H9 (cell line): Measurements from ENCODE around the gene CACHD1. TPM values are rescaled to one million over a fixed set of nuclear protein-coding genes. Genes with fewer than 3 reads are reported as not detected.

Source experiments
- DNase-seq: peaks from one replicate; pipeline ENCODE4 v3.0.0-alpha.2; 2017
- H2AFZ ChIP-seq: one replicate; pipeline ENCODE4 v1.6.1; 2013; ENCODE audit warnings: mild to moderate bottlenecking, low read length, control low read depth, moderate library complexity
- H2AK5ac ChIP-seq: 2 replicates; pipeline ENCODE4 v1.6.1; 2013; ENCODE audit warnings: low read length, control low read depth, mixed read lengths; ENCODE audit not compliant: insufficient read length
- H2BK120ac ChIP-seq: one replicate; pipeline ENCODE4 v1.6.1; 2013; ENCODE audit warnings: low read depth, mild to moderate bottlenecking, low read length, control low read depth, inconsistent platforms; ENCODE audit not compliant: poor library complexity, severe bottlenecking
- H2BK12ac ChIP-seq: 2 replicates; pipeline ENCODE4 v1.6.1; 2013; ENCODE audit warnings: low read length, control low read depth, mixed read lengths, low read depth; ENCODE audit not compliant: insufficient read length
- H2BK15ac ChIP-seq: 2 replicates; pipeline ENCODE4 v1.6.1; 2013; ENCODE audit warnings: low read depth, low read length, control low read depth
- H2BK20ac ChIP-seq: one replicate; pipeline ENCODE4 v1.6.1; 2013; ENCODE audit warnings: low read depth, mild to moderate bottlenecking, low read length, control low read depth, inconsistent platforms; ENCODE audit not compliant: poor library complexity, severe bottlenecking
- H2BK5ac ChIP-seq: 2 replicates; pipeline ENCODE4 v1.6.1; 2013; ENCODE audit warnings: low read length, control low read depth, mixed read lengths; ENCODE audit not compliant: insufficient read length
- H3K14ac ChIP-seq: 2 replicates; pipeline ENCODE4 v1.6.1; 2013; ENCODE audit warnings: low read length, control low read depth; ENCODE audit not compliant: insufficient read depth
- H3K18ac ChIP-seq: 2 replicates; pipeline ENCODE4 v1.6.1; 2013; ENCODE audit warnings: low read depth, mild to moderate bottlenecking, mixed read lengths, low read length, control low read depth; ENCODE audit not compliant: insufficient read length
- H3K23ac ChIP-seq: 2 replicates; pipeline ENCODE4 v1.6.1; 2013; ENCODE audit warnings: low read length, control low read depth, mixed read lengths, low read depth; ENCODE audit not compliant: insufficient read length
- H3K23me2 ChIP-seq: 2 replicates; pipeline ENCODE4 v1.6.1; 2013; ENCODE audit warnings: low read depth, mild to moderate bottlenecking, mixed read lengths, low read length, control low read depth; ENCODE audit not compliant: insufficient read length, poor library complexity, severe bottlenecking
- H3K27ac ChIP-seq: 2 replicates; pipeline ENCODE4 v1.5.1; 2013; ENCODE audit warnings: low read length, control low read depth, mixed read lengths, low read depth; ENCODE audit not compliant: insufficient read length
- H3K27me3 ChIP-seq: 2 replicates; pipeline ENCODE4 v1.6.1; 2013; ENCODE audit warnings: low read length, control low read depth, inconsistent platforms; ENCODE audit not compliant: insufficient read depth
- H3K4ac ChIP-seq: 2 replicates; pipeline ENCODE4 v1.6.1; 2013; ENCODE audit warnings: low read depth, mild to moderate bottlenecking, control low read depth, inconsistent platforms, low read length, moderate library complexity
- H3K4me1 ChIP-seq: 2 replicates; pipeline ENCODE4 v1.6.1; 2013; ENCODE audit warnings: low read length, control low read depth, inconsistent platforms; ENCODE audit not compliant: insufficient read depth
- H3K4me2 ChIP-seq: 2 replicates; pipeline ENCODE4 v1.6.1; 2013; ENCODE audit warnings: low read length, control low read depth, mixed read lengths; ENCODE audit not compliant: insufficient read length, insufficient read depth
- H3K56ac ChIP-seq: 2 replicates; pipeline ENCODE4 v1.6.1; 2013; ENCODE audit warnings: low read depth, mild to moderate bottlenecking, mixed read lengths, low read length, control low read depth; ENCODE audit not compliant: insufficient read length
- H3K79me1 ChIP-seq: 2 replicates; pipeline ENCODE4 v1.6.1; 2013; ENCODE audit warnings: low read depth, mild to moderate bottlenecking, moderate library complexity, low read length, control low read depth, inconsistent platforms; ENCODE audit not compliant: insufficient read depth, poor library complexity, severe bottlenecking
- H3K79me2 ChIP-seq: 2 replicates; pipeline ENCODE4 v1.6.1; 2013; ENCODE audit warnings: low read length, control low read depth, inconsistent platforms; ENCODE audit not compliant: insufficient read depth
- H3K9ac ChIP-seq: 2 replicates; pipeline ENCODE4 v1.6.1; 2013; ENCODE audit warnings: low read length, control low read depth, mixed read lengths; ENCODE audit not compliant: insufficient read length; ENCODE audit errors: extremely low read depth
- H3K9me3 ChIP-seq: one replicate; pipeline ENCODE4 v1.6.1; 2013; ENCODE audit warnings: low read depth, low read length, inconsistent platforms; ENCODE audit not compliant: control insufficient read depth
- H3T11ph ChIP-seq: one replicate; pipeline ENCODE4 v1.6.1; 2013; ENCODE audit warnings: mild to moderate bottlenecking, low read length, control low read depth, inconsistent platforms
- H4K20me1 ChIP-seq: one replicate; pipeline ENCODE4 v1.6.1; 2013; ENCODE audit not compliant: control insufficient read depth, insufficient read length, insufficient read depth
- H4K5ac ChIP-seq: 2 replicates; pipeline ENCODE4 v1.6.1; 2013; ENCODE audit warnings: low read depth, mild to moderate bottlenecking, mixed read lengths, low read length, control low read depth; ENCODE audit not compliant: insufficient read length
- H4K8ac ChIP-seq: replicated peaks from 2 replicates; pipeline ENCODE4 v1.6.1; 2013; ENCODE audit warnings: low read length, control low read depth, mixed read lengths, low read depth; ENCODE audit not compliant: insufficient read length
- H4K91ac ChIP-seq: 2 replicates; pipeline ENCODE4 v1.6.1; 2013; ENCODE audit warnings: low read depth, mild to moderate bottlenecking, moderate library complexity, mixed read lengths, low read length, control low read depth; ENCODE audit not compliant: insufficient read length
- H3K27ac Mint-ChIP-seq, 3 experiments: 2 replicates in 2 of 3; 3 replicates in 1 of 3; pipeline ENCODE4 v1.8.0; 2020 to 2021; ENCODE audit warnings: mixed read lengths in 3 of 3, mild to moderate bottlenecking in 1 of 3, moderate library complexity in 1 of 3
- H3K27me3 Mint-ChIP-seq: 2 replicates; pipeline ENCODE4 v1.8.0; 2021; ENCODE audit warnings: low read depth, mild to moderate bottlenecking, moderate library complexity, mixed read lengths
- H3K36me3 Mint-ChIP-seq, 3 experiments: 2 replicates in 2 of 3; 3 replicates in 1 of 3; pipeline ENCODE4 v1.8.0; 2020 to 2021; ENCODE audit warnings: low read depth in 3 of 3, mixed read lengths in 3 of 3; ENCODE audit not compliant: insufficient read depth in 1 of 3
- H3K4me1 Mint-ChIP-seq, 2 experiments: 2 replicates each; pipeline ENCODE4 v1.8.0; 2020; ENCODE audit warnings: mixed read lengths in 2 of 2
- H3K4me3 Mint-ChIP-seq, 2 experiments: 2 replicates in 1 of 2; 3 replicates in 1 of 2; pipeline ENCODE4 v1.8.0; 2020 to 2021; ENCODE audit warnings: mild to moderate bottlenecking in 2 of 2, mixed read lengths in 2 of 2, moderate library complexity in 1 of 2
- H3K9me3 Mint-ChIP-seq, 2 experiments: 2 replicates in 1 of 2; 3 replicates in 1 of 2; pipeline ENCODE4 v1.8.0; 2020; ENCODE audit warnings: mild to moderate bottlenecking in 2 of 2, mixed read lengths in 2 of 2, moderate library complexity in 1 of 2
- CTCF ChIP-seq: fragments of 200-600 bp; sonication (generic); conservative IDR thresholded peaks from 3 replicates; pipeline ENCODE4 v1.8.0; 2021; ENCODE audit warnings: antibody characterized with exemption, mild to moderate bottlenecking
- WGBS: extraction: QIAGEN DNeasy Blood & Tissue Kit; methylation state at CpG from one replicate; pipeline ENCODE4 v1.1.7; 2013; ENCODE audit warnings: missing lambda C conversion rate, low lambda C conversion rate, mixed read lengths; ENCODE audit not compliant: insufficient read length; ENCODE audit errors: extremely low coverage; 5-methylcytosine and 5-hydroxymethylcytosine counted together
- total RNA-seq: library from RNA; stranded (reverse); gene quantifications from 2 replicates; pipeline ENCODE4 v1.2.1, GENCODE V29; 2021

Gene CACHD1
- total RNA-seq, 1 experiment from 2014 or later, result 94.2 TPM

GRCh38 chr1:64424412-64424811 is 45.5 kb upstream of the CACHD1 start:
- no peak overlapping the region for H2AK5ac ChIP-seq
- no peak overlapping the region for H2BK20ac ChIP-seq
- H3K79me1 ChIP-seq, result no peaks in the 10 kb centered on the region
- no peak overlapping the region for H3K9ac ChIP-seq
- H4K5ac ChIP-seq, result no peak overlapping the region
- H3K27ac ChIP-seq, result no peak overlapping the region
- H3T11ph ChIP-seq, result no peak overlapping the region
- no CpG with 5 or more reads among the region's 1 CpG for WGBS
- H2BK5ac ChIP-seq, result no peak overlapping the region
- H3K9me3 ChIP-seq, result no peaks in the 10 kb centered on the region
- H3K14ac ChIP-seq, result no peak overlapping the region
- H3K4me1 ChIP-seq, result no peaks in the 10 kb centered on the region
- no peaks in the 10 kb centered on the region for H3K27me3 ChIP-seq
- H3K4me3 Mint-ChIP-seq, result no peak overlapping the region
- no peaks in the 10 kb centered on the region for H3K4me1 Mint-ChIP-seq
- no peak overlapping the region for H3K56ac ChIP-seq
- no peak for DNase-seq
- H2BK12ac ChIP-seq, result no peak overlapping the region
- no peak for TF ChIP-seq CTCF
- no peak overlapping the region for H2BK120ac ChIP-seq
- no peak overlapping the region for H3K4ac ChIP-seq
- H3K18ac ChIP-seq, result no peak overlapping the region
- H2BK15ac ChIP-seq, result no peak overlapping the region
- H3K9me3 Mint-ChIP-seq, result no peaks in the 10 kb centered on the region; a peak in 1 of 5 replicates
- no peak overlapping the region for H3K4me2 ChIP-seq
- H3K23me2 ChIP-seq, result no peaks in the 10 kb centered on the region
- H4K91ac ChIP-seq, result no peak overlapping the region
- H3K27ac Mint-ChIP-seq, result no peak overlapping the region
- no peak overlapping the region for H4K8ac ChIP-seq
- no peaks in the 10 kb centered on the region for H3K36me3 Mint-ChIP-seq
- no peak overlapping the region for H2AFZ ChIP-seq
- no peak overlapping the region for H3K23ac ChIP-seq
- H4K20me1 ChIP-seq, result no peaks in the 10 kb centered on the region
- H3K27me3 Mint-ChIP-seq, result no peaks in the 10 kb centered on the region
- no peaks in the 10 kb centered on the region for H3K79me2 ChIP-seq
